GM18505 (cell line): ENCODE measurements around the gene LZTR1.

Source experiments
- ATAC-seq: cut with Tn5 transposase; IDR thresholded peaks from one replicate; pipeline ENCODE4 v1.9.1; 2021; ENCODE audit not compliant: unreplicated experiment
- POLR2A ChIP-seq: IDR thresholded peaks from 4 replicates; pipeline ENCODE4 v1.6.1; 2011; ENCODE audit warnings: borderline replicate concordance; ENCODE audit not compliant: insufficient read depth, insufficient read length; ENCODE audit errors: extremely low read depth

Gene LZTR1

GRCh38 chr22:20956258-20957101 is 25.6 kb upstream of the LZTR1 start:
- ATAC-seq, result no peak
- TF ChIP-seq POLR2A, result no peak

- ATAC-seq, result no peak
- TF ChIP-seq POLR2A, result no peak
Observed at GRCh38 chr22:20957102-20957682, 24.9 kb upstream of the LZTR1 start.

- no peak for ATAC-seq
- no peak for TF ChIP-seq POLR2A
Observed at GRCh38 chr22:20957683-20958431, 24.2 kb upstream of the LZTR1 start.

- no peak for ATAC-seq
- TF ChIP-seq POLR2A, result no peak
Observed at GRCh38 chr22:20959578-20960461, 22.3 kb upstream of the LZTR1 start.

- no peak for ATAC-seq
- TF ChIP-seq POLR2A, result no peak
Observed at GRCh38 chr22:20960609-20961008, 21.5 kb upstream of the LZTR1 start.

GRCh38 chr22:20962491-20962945 is 19.6 kb upstream of the LZTR1 start:
- no peak for TF ChIP-seq POLR2A
- no peak for ATAC-seq

- no peak for TF ChIP-seq POLR2A
- ATAC-seq, result no peak
Observed at GRCh38 chr22:20963201-20964052, 18.7 kb upstream of the LZTR1 start.

- no peak for ATAC-seq
- TF ChIP-seq POLR2A, result no peak
Observed at GRCh38 chr22:20964090-20964798, 17.9 kb upstream of the LZTR1 start.

GRCh38 chr22:20964799-20965103 is 17.3 kb upstream of the LZTR1 start:
- no peak for TF ChIP-seq POLR2A
- ATAC-seq, result no peak

GRCh38 chr22:20965104-20965887 is 16.8 kb upstream of the LZTR1 start:
- TF ChIP-seq POLR2A, result no peak
- no peak for ATAC-seq

- ATAC-seq, result no peak
- TF ChIP-seq POLR2A, result no peak
Observed at GRCh38 chr22:20965888-20966855, 15.9 kb upstream of the LZTR1 start.
